GM06990 (cell line): ENCODE data around the gene NEK2.

Experiments used
- DNase-seq: peaks from one replicate; pipeline ENCODE4 v3.0.0-alpha.2; 2011; ENCODE audit not compliant: insufficient read length; ENCODE audit errors: extremely low read depth
- H3K27me3 ChIP-seq: replicated peaks from 2 replicates; pipeline ENCODE4 v1.6.0; 2011; ENCODE audit warnings: low read length; ENCODE audit not compliant: control insufficient read depth, insufficient read depth
- H3K36me3 ChIP-seq: 2 replicates; pipeline ENCODE4 v1.5.1; 2011; ENCODE audit warnings: low read length; ENCODE audit not compliant: control insufficient read depth, insufficient read depth
- H3K4me3 ChIP-seq: replicated peaks from 2 replicates; pipeline ENCODE4 v1.5.1; 2011; ENCODE audit warnings: low read depth, mild to moderate bottlenecking, control low read depth, low read length
- CTCF ChIP-seq: IDR thresholded peaks from 2 replicates; pipeline ENCODE4 v1.5.1; 2011; ENCODE audit warnings: low read length, control low read depth, mild to moderate bottlenecking, inconsistent platforms; ENCODE audit not compliant: insufficient read depth, poor library complexity, severe bottlenecking

NEK2 gene

GRCh38 chr1:211641044-211641800 lies 34.2 kb downstream of the NEK2 start:
- no peak overlapping the region for H3K4me3 ChIP-seq
- H3K36me3 ChIP-seq, result no peaks in the 10 kb centered on the region
- TF ChIP-seq CTCF, result no peak
- no peak for DNase-seq
- H3K27me3 ChIP-seq, result no peaks in the 10 kb centered on the region; the same call in 1 of the 2 replicates

GRCh38 chr1:211640301-211640630 lies 35.2 kb downstream of the NEK2 start:
- no peak for TF ChIP-seq CTCF
- Histone ChIP-seq H3K36me3 (no peaks in the 10 kb centered on the region), H3K4me3 (no peak overlapping the region), H3K27me3 (no peaks in the 10 kb centered on the region; the same call in 1 of the 2 replicates)
- no peak for DNase-seq

GRCh38 chr1:211639475-211640300 lies 35.7 kb downstream of the NEK2 start:
- Histone ChIP-seq H3K36me3 (no peaks in the 10 kb centered on the region), H3K4me3 (no peak overlapping the region), H3K27me3 (no peaks in the 10 kb centered on the region; the same call in 1 of the 2 replicates)
- TF ChIP-seq CTCF, result no peak
- no peak for DNase-seq

GRCh38 chr1:211638689-211639101 lies 36.7 kb downstream of the NEK2 start:
- no peak for DNase-seq
- TF ChIP-seq CTCF, result no peak
- Histone ChIP-seq H3K36me3 (no peaks in the 10 kb centered on the region), H3K4me3 (no peak overlapping the region), H3K27me3 (no peaks in the 10 kb centered on the region; the same call in 1 of the 2 replicates)

- Histone ChIP-seq H3K36me3 (no peaks in the 10 kb centered on the region), H3K4me3 (no peak overlapping the region), H3K27me3 (no peaks in the 10 kb centered on the region; the same call in 1 of the 2 replicates)
- TF ChIP-seq CTCF, result no peak
- no peak for DNase-seq
These were observed 37.2 kb downstream of the NEK2 start for GRCh38 chr1:211638246-211638645.
